WTC11 (cell line): ENCODE data around the gene PARD3B. TPM values are rescaled to one million over a fixed set of nuclear protein-coding genes. Genes with fewer than 3 reads are reported as not detected.
A peak's percentile ranks its signal among the peaks of the same experiment; 100 is the strongest.

Experiments
- ATAC-seq: fragments of 200-7000 bp; cut with Tn5 transposase; 2 replicates; pipeline ENCODE4 v1.10.0; 2021; ENCODE audit warnings: mild to moderate bottlenecking, moderate library complexity
- CTCF ChIA-PET: fragments of 300-600 bp; sonication (Branson Sonifier 250); formaldehyde crosslinking; loops from one replicate; lab custom pipeline; 2021; ENCODE audit warnings: antibody characterized with exemption; lab: Charles Lee
- POLR2A ChIA-PET: fragments of 350-600 bp; sonication (Branson Sonifier 250); formaldehyde crosslinking; loops from one replicate; lab custom pipeline; 2021; ENCODE audit warnings: antibody characterized with exemption; lab: Charles Lee
- DNase-seq: peaks from one replicate; pipeline ENCODE4 v3.0.0; 2021; ENCODE audit warnings: low spot score
- H3K27ac Mint-ChIP-seq: 2 replicates; pipeline ENCODE4 v1.8.0; 2021; ENCODE audit warnings: mixed read lengths
- H3K27me3 Mint-ChIP-seq: 2 replicates; pipeline ENCODE4 v1.8.0; 2021; ENCODE audit warnings: low read depth, mild to moderate bottlenecking, moderate library complexity, mixed read lengths
- H3K36me3 Mint-ChIP-seq: 2 replicates; pipeline ENCODE4 v1.8.0; 2021; ENCODE audit warnings: mixed read lengths
- H3K4me1 Mint-ChIP-seq: 2 replicates; pipeline ENCODE4 v1.8.0; 2022; ENCODE audit warnings: mixed read lengths
- H3K4me3 Mint-ChIP-seq: 2 replicates; pipeline ENCODE4 v1.8.0; 2021; ENCODE audit warnings: mild to moderate bottlenecking, moderate library complexity, mixed read lengths
- H3K9me3 Mint-ChIP-seq: 2 replicates; pipeline ENCODE4 v1.8.0; 2021; ENCODE audit warnings: mixed read lengths
- AFF4 ChIP-seq: sonication (generic); formaldehyde crosslinking; IDR thresholded peaks from 2 replicates; pipeline ENCODE4 v1.8.1; 2023; ENCODE audit warnings: mild to moderate bottlenecking, missing genetic modification reagents, borderline replicate concordance
- ARID4B ChIP-seq: sonication (generic); formaldehyde crosslinking; IDR thresholded peaks from 2 replicates; pipeline ENCODE4 v1.8.0; 2023; ENCODE audit warnings: missing genetic modification reagents, mild to moderate bottlenecking, borderline replicate concordance
- ATF3 ChIP-seq: sonication (generic); formaldehyde crosslinking; conservative IDR thresholded peaks from 2 replicates; pipeline ENCODE4 v1.8.1; 2022; ENCODE audit warnings: mild to moderate bottlenecking, missing genetic modification reagents
- E2F4 ChIP-seq: sonication (generic); formaldehyde crosslinking; IDR thresholded peaks from 2 replicates; pipeline ENCODE4 v1.8.1; 2022; ENCODE audit warnings: low read depth, mild to moderate bottlenecking, moderate library complexity, missing genetic modification reagents, borderline replicate concordance
- ESRRA ChIP-seq: sonication (generic); formaldehyde crosslinking; IDR thresholded peaks from 2 replicates; pipeline ENCODE4 v1.8.1; 2022; ENCODE audit warnings: mild to moderate bottlenecking, missing genetic modification reagents, borderline replicate concordance
- GTF2I ChIP-seq: fragments of 250-450 bp; sonication (Bioruptor Pico); conservative IDR thresholded peaks from 2 replicates; pipeline ENCODE4 v1.4.0; 2021; ENCODE audit warnings: mild to moderate bottlenecking
- HMGXB4 ChIP-seq: sonication (generic); formaldehyde crosslinking; IDR thresholded peaks from 2 replicates; pipeline ENCODE4 v1.8.1; 2023; ENCODE audit warnings: mild to moderate bottlenecking, moderate library complexity, missing genetic modification reagents
- NR3C1 ChIP-seq: sonication (generic); formaldehyde crosslinking; conservative IDR thresholded peaks from 2 replicates; pipeline ENCODE4 v1.8.1; 2023; ENCODE audit warnings: low read depth, mild to moderate bottlenecking, missing genetic modification reagents
- OVOL2 ChIP-seq: fragments of 250-450 bp; sonication (Bioruptor Pico); IDR thresholded peaks from 2 replicates; pipeline ENCODE4 v1.9.0; 2021; ENCODE audit warnings: mild to moderate bottlenecking, borderline replicate concordance
- TP53 ChIP-seq: sonication (generic); formaldehyde crosslinking; IDR thresholded peaks from 2 replicates; pipeline ENCODE4 v1.8.1; 2023; ENCODE audit warnings: mild to moderate bottlenecking, missing genetic modification reagents
- ZBTB21 ChIP-seq: sonication (generic); formaldehyde crosslinking; IDR thresholded peaks from 2 replicates; pipeline ENCODE4 v1.8.1; 2023; ENCODE audit warnings: mild to moderate bottlenecking, missing genetic modification reagents, borderline replicate concordance
- ZNF396 ChIP-seq: fragments of 250-450 bp; sonication (Bioruptor Pico); IDR thresholded peaks from 2 replicates; pipeline ENCODE4 v1.8.0; 2021; ENCODE audit warnings: mild to moderate bottlenecking, moderate library complexity, borderline replicate concordance
- ZNF425 ChIP-seq: fragments of 250-450 bp; sonication (Bioruptor Pico); conservative IDR thresholded peaks from 2 replicates; pipeline ENCODE4 v1.9.0; 2021; ENCODE audit warnings: mild to moderate bottlenecking
- total RNA-seq: library from RNA; stranded (reverse); gene quantifications from 3 replicates; pipeline ENCODE4 v1.2.3, GENCODE V29; 2021

The PARD3B gene
- total RNA-seq, 1 experiment from 2014 or later, result 5.6 TPM

- Mint-ChIP-seq H3K9me3 (no peaks in the 10 kb centered on the region), H3K4me3 (no peak overlapping the region), H3K27me3 (no peaks in the 10 kb centered on the region), H3K4me1 (0 out of 2 replicates have a peak, but pooled peaks cover 3% of the 10 kb centered on the region), H3K27ac (no peak overlapping the region), H3K36me3 (no peaks in the 10 kb centered on the region)
- ChIA-PET CTCF (no interaction called here), POLR2A (no interaction called here)
- no peak for TF ChIP-seq HMGXB4
- TF ChIP-seq ZBTB21 (CRISPR knock-in tag), result no peak
- no peak for TF ChIP-seq AFF4 (CRISPR knock-in tag)
- TF ChIP-seq ATF3 (CRISPR knock-in tag), result no peak
- ATAC-seq, result peak; percentile 86
- DNase-seq, result peak; percentile 22
Observed at GRCh38 chr2:204913854-204914464, 368.7 kb downstream of the PARD3B start.

GRCh38 chr2:204914708-204915107, 369.4 kb downstream of the PARD3B start:
- DNase-seq (no peak), ATAC-seq (no peak)
- Mint-ChIP-seq H3K27me3 (no peaks in the 10 kb centered on the region), H3K9me3 (no peaks in the 10 kb centered on the region), H3K4me1 (0 out of 2 replicates have a peak, but pooled peaks cover 3% of the 10 kb centered on the region), H3K36me3 (no peaks in the 10 kb centered on the region), H3K27ac (peak overlapping the region; percentile 54; the same call in 1 of the 2 replicates), H3K4me3 (no peak overlapping the region)
- ChIA-PET POLR2A (no interaction called here), CTCF (no interaction called here)
- TF ChIP-seq NR3C1 (CRISPR knock-in tag) (no peak), GTF2I (CRISPR knock-in tag) (no peak), ZNF396 (CRISPR knock-in tag) (no peak), ARID4B (CRISPR knock-in tag) (no peak), OVOL2 (CRISPR knock-in tag) (no peak), ESRRA (no peak), E2F4 (CRISPR knock-in tag) (no peak), ZNF425 (CRISPR knock-in tag) (no peak), TP53 (CRISPR knock-in tag) (no peak), AFF4 (CRISPR knock-in tag) (no peak), ATF3 (CRISPR knock-in tag) (no peak)
